Progenitor cell of endocrine pancreas (in vitro differentiated cells): ENCODE results near the gene WNT3A. TPM values are rescaled to one million over a fixed set of nuclear protein-coding genes. Genes with fewer than 3 reads are reported as not detected.
"Not testable (repeated sequence)": the region's sequence is repeated elsewhere in the genome, so short reads cannot be mapped to it uniquely, and the experiment has no call there.

Experiments used
- DNase-seq: peaks from one replicate; pipeline ENCODE4 v3.0.0; 2021; ENCODE audit warnings: low spot score; ENCODE audit not compliant: unreplicated experiment
- H3K27ac Mint-ChIP-seq: 2 replicates; pipeline ENCODE4 v1.8.0; 2021; ENCODE audit warnings: mild to moderate bottlenecking, moderate library complexity, mixed read lengths
- H3K27me3 Mint-ChIP-seq: 2 replicates; pipeline ENCODE4 v1.8.0; 2021; ENCODE audit warnings: mixed read lengths
- H3K36me3 Mint-ChIP-seq: 2 replicates; pipeline ENCODE4 v1.8.0; 2022; ENCODE audit warnings: mixed read lengths; ENCODE audit not compliant: insufficient read depth
- H3K4me1 Mint-ChIP-seq: 2 replicates; pipeline ENCODE4 v1.8.0; 2021; ENCODE audit warnings: low read depth, mixed read lengths
- H3K4me3 Mint-ChIP-seq: 2 replicates; pipeline ENCODE4 v1.8.0; 2021; ENCODE audit warnings: low read depth, mild to moderate bottlenecking, moderate library complexity, mixed read lengths
- H3K9me3 Mint-ChIP-seq: 2 replicates; pipeline ENCODE4 v1.8.0; 2021; ENCODE audit warnings: low read depth, mixed read lengths
- CTCF ChIP-seq: fragments of 200-600 bp; sonication (generic); IDR thresholded peaks from one replicate; pipeline ENCODE4 v1.5.0; 2021; ENCODE audit warnings: antibody characterized with exemption, mild to moderate bottlenecking; ENCODE audit not compliant: unreplicated experiment
- total RNA-seq: library from RNA; stranded (reverse); gene quantifications from 2 replicates; pipeline ENCODE4 v1.2.1, GENCODE V29; 2021

The WNT3A gene
- total RNA-seq, 1 donor from 2014 or later = not detected

DNA sequence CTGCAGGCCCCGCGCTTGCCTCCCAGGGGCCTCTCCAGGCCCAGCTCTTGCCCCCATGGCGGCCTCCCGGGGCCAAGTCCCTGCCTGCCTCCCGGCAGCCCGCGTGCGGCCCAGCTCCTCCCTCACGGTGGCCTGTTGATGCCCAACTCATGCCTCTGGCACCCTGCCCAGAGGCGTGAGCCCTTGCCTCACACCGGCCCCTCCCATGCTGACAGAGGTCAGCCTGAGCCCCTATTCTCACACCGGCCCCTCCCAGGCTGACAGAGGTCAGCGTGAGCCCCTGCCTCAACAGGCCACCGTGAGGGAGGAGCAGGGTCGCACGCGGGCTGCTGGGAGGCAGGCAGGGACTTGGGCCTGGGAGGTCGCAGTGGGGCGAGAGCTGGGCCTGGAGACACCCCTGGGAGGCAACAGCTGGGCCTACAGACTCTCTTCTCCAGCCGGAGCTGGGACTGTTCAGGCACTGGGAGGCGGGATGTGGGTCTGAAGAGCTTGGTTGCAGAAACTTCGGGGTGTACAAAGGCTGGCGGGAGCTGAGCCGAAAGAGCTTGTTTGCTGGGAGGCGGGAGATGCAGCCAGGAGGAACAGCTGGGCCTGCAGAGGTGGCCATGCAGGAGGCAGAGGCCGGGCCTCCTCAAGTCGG is 35.0 kb upstream of the WNT3A start:
- H3K36me3 Mint-ChIP-seq, H3K9me3 Mint-ChIP-seq, DNase-seq, H3K27me3 Mint-ChIP-seq, H3K4me3 Mint-ChIP-seq, H3K27ac Mint-ChIP-seq, H3K4me1 Mint-ChIP-seq: not testable (repeated sequence)

- not testable (repeated sequence) for H3K9me3 Mint-ChIP-seq, H3K36me3 Mint-ChIP-seq, H3K27me3 Mint-ChIP-seq, H3K4me3 Mint-ChIP-seq, H3K27ac Mint-ChIP-seq, H3K4me1 Mint-ChIP-seq, DNase-seq
Measured at GRCh38 chr1:227972283-227972679, 34.5 kb upstream of the WNT3A start.

GRCh38 chr1:227972843-227973374 is 33.9 kb upstream of the WNT3A start:
- H3K9me3 Mint-ChIP-seq, H3K36me3 Mint-ChIP-seq, DNase-seq, H3K27me3 Mint-ChIP-seq, H3K4me3 Mint-ChIP-seq, H3K27ac Mint-ChIP-seq, H3K4me1 Mint-ChIP-seq: not testable (repeated sequence)

GRCh38 chr1:227973724-227974288 is 33.0 kb upstream of the WNT3A start:
- H3K4me1 Mint-ChIP-seq, H3K27ac Mint-ChIP-seq, H3K27me3 Mint-ChIP-seq, DNase-seq, H3K9me3 Mint-ChIP-seq, H3K4me3 Mint-ChIP-seq, H3K36me3 Mint-ChIP-seq: not testable (repeated sequence)

DNA sequence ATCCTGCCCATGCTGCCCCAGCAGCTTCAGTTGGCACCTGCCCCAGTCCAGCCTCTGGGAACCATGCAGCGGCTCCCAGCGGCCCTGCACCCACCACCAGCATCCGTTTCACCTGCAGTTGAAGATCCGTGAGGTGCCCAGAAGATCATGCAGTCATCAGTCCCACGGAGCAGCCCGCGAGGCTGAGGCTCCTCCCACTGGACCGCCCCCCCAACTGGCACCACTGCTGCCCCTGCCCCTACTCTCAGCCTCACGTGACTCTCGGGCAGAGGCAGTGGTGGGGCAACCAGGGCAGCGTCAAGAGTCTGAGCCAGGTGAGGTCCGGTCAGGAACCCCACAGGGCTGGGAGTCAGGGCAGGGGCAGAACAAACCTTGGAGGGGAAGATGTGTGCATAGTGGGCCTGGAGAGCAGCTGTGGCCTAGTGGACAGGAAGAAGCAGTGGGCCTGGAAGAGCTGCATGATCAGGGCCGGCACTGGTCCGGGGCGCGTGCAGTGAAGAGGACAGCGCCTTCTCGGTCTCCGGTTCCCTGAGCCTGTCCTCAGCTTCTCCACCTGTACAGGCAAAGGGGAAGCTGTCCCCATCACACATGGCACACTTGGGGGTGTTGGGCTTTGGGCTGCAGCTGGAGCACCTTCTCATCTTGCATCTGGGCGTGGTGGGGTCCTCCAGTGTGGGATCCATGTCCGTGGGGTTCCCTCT is 31.1 kb upstream of the WNT3A start:
- DNase-seq, H3K27me3 Mint-ChIP-seq, H3K27ac Mint-ChIP-seq, H3K4me3 Mint-ChIP-seq, H3K4me1 Mint-ChIP-seq, H3K36me3 Mint-ChIP-seq, H3K9me3 Mint-ChIP-seq: not testable (repeated sequence)

DNA sequence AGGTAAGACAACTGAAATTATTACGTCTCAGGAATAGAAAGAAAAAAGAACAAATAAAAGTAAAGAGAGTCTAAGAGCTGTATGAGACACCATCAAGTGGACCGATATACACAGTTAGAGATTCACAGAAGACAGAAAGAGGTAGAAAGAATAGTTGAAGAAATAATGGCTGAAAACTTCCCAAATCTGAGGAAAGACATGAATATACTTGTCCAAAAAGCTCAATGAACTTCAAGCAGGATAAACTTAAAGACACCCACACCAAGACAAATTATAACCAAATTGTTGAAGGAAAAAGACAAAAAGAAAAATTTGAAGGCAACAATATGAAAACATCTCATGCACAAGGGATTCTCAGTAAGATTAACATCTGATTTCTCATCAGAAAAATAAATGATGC is 19.6 kb upstream of the WNT3A start:
- H3K27ac Mint-ChIP-seq = no peak overlapping the region
- no peak overlapping the region for H3K4me3 Mint-ChIP-seq
- TF ChIP-seq CTCF = no peak
- H3K9me3 Mint-ChIP-seq = peaks cover 3% of the 10 kb centered on the region
- peaks cover 42% of the 10 kb centered on the region for H3K27me3 Mint-ChIP-seq
- no peak for DNase-seq
- no peaks in the 10 kb centered on the region for H3K36me3 Mint-ChIP-seq
- H3K4me1 Mint-ChIP-seq = no peaks in the 10 kb centered on the region

DNA sequence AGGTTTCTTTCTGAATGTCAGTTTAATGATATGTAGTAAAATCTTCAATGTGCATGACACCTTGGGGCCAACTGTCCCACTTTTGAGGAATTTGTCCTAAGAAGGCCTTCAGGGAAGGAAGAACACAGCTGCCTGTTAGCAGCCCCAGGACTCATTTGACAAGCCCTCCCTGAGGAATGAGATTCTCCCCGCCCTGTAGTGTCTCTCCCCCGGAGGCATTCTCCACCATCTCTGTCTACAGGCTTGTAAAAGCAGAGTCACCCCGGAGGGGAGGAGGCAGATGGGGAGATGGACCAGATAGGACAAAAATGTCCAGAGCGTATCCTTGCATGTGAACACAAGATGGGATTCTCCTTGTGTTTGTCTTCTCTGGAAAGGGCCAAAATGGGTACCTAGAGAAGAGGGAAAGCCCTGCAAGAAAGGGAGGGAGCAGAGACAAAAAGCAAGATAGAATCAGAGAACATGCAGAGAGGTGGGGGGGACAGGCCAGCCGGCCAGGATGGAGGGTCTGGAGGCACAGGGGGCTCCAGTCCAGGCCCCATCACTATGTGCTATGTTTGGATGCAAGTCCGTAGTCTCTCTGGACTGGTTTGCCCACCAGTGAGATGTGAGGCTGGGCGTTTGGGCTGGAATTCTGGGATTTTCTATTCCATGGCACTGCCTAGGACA is 12.0 kb upstream of the WNT3A start:
- Mint-ChIP-seq H3K27me3 (peaks cover 60% of the 10 kb centered on the region), H3K4me1 (no peaks in the 10 kb centered on the region)

More for the DNA sequence above, 12.0 kb upstream of the WNT3A start:
- Mint-ChIP-seq H3K4me3 (no peak overlapping the region), H3K36me3 (no peaks in the 10 kb centered on the region), H3K27ac (no peak overlapping the region), H3K9me3 (peaks cover 16% of the 10 kb centered on the region)
- TF ChIP-seq CTCF = no peak
- DNase-seq = peak; percentile 4
